ENCODE measurements around the gene ZNF438.

Gene ZNF438

GRCh38 chr10:31017534-31018355 is 13.9 kb downstream of the ZNF438 start:
- Histone ChIP-seq H3F3A (ENCODE audit: control insufficient read depth, insufficient read depth) (no peaks in the 10 kb centered on the region), H4K20me1 (ENCODE audit: control insufficient read depth, insufficient read depth, low read depth, low read length) (no peaks in the 10 kb centered on the region), H3K9me2 (replicated peaks; ENCODE audit: control insufficient read depth, low read length) (no peaks in the 10 kb centered on the region), H3K27ac (ENCODE audit: low read depth, low read length) (no peak overlapping the region), H3K27me3 (ENCODE audit: control insufficient read depth, low read length) (no peaks in the 10 kb centered on the region), H3K4me1 (ENCODE audit: control insufficient read depth, low read length) (no peaks in the 10 kb centered on the region), H3K36me3 (ENCODE audit: control insufficient read depth, low read length) (no peaks in the 10 kb centered on the region), H3K9me3 (ENCODE audit: control insufficient read depth, insufficient read depth, low read length) (no peaks in the 10 kb centered on the region), H3K79me2 (ENCODE audit: control insufficient read depth, low read length) (no peaks in the 10 kb centered on the region), H3K4me3 (ENCODE audit: low read length) (no peak overlapping the region), H3K4me2 (ENCODE audit: low read length) (no peak overlapping the region)
- TF ChIP-seq EZH2phosphoT487 (IDR thresholded peaks at IDR 0.05; ENCODE audit: borderline replicate concordance, low read length) (no peak), CTCF (IDR thresholded peaks at IDR 0.05; ENCODE audit: low read depth, low read length, poor library complexity, severe bottlenecking) (no peak)

GRCh38 chr10:31014161-31014875 is 17.3 kb downstream of the ZNF438 start:
- Histone ChIP-seq H3K9me2 (replicated peaks; ENCODE audit: control insufficient read depth, low read length) (no peaks in the 10 kb centered on the region), H3K79me2 (ENCODE audit: control insufficient read depth, low read length) (no peaks in the 10 kb centered on the region), H3K9me3 (ENCODE audit: control insufficient read depth, insufficient read depth, low read length) (no peaks in the 10 kb centered on the region), H3F3A (ENCODE audit: control insufficient read depth, insufficient read depth) (no peaks in the 10 kb centered on the region), H3K4me3 (ENCODE audit: low read length) (no peak overlapping the region), H3K27me3 (ENCODE audit: control insufficient read depth, low read length) (no peaks in the 10 kb centered on the region), H3K27ac (ENCODE audit: low read depth, low read length) (no peak overlapping the region), H3K4me1 (ENCODE audit: control insufficient read depth, low read length) (no peaks in the 10 kb centered on the region), H3K4me2 (ENCODE audit: low read length) (no peak overlapping the region), H4K20me1 (ENCODE audit: control insufficient read depth, insufficient read depth, low read depth, low read length) (no peaks in the 10 kb centered on the region), H3K36me3 (ENCODE audit: control insufficient read depth, low read length) (no peaks in the 10 kb centered on the region)
- TF ChIP-seq EZH2phosphoT487 (IDR thresholded peaks at IDR 0.05; ENCODE audit: borderline replicate concordance, low read length) (no peak), CTCF (IDR thresholded peaks at IDR 0.05; ENCODE audit: low read depth, low read length, poor library complexity, severe bottlenecking) (no peak)

GRCh38 chr10:31013331-31013730 is 18.3 kb downstream of the ZNF438 start:
- no peaks in the 10 kb centered on the region for H3F3A ChIP-seq (ENCODE audit: control insufficient read depth, insufficient read depth)
- no peaks in the 10 kb centered on the region for H3K4me1 ChIP-seq (ENCODE audit: control insufficient read depth, low read length)
- H3K27me3 ChIP-seq (ENCODE audit: control insufficient read depth, low read length): no peaks in the 10 kb centered on the region
- H3K9me2 ChIP-seq (replicated peaks; ENCODE audit: control insufficient read depth, low read length): no peaks in the 10 kb centered on the region
- no peaks in the 10 kb centered on the region for H3K79me2 ChIP-seq (ENCODE audit: control insufficient read depth, low read length)
- H3K36me3 ChIP-seq (ENCODE audit: control insufficient read depth, low read length): no peaks in the 10 kb centered on the region
- no peaks in the 10 kb centered on the region for H4K20me1 ChIP-seq (ENCODE audit: control insufficient read depth, insufficient read depth, low read depth, low read length)
- H3K4me3 ChIP-seq (ENCODE audit: low read length): no peak overlapping the region
- TF ChIP-seq CTCF (IDR thresholded peaks at IDR 0.05; ENCODE audit: low read depth, low read length, poor library complexity, severe bottlenecking) (no peak), EZH2phosphoT487 (IDR thresholded peaks at IDR 0.05; ENCODE audit: borderline replicate concordance, low read length) (no peak)
- no peaks in the 10 kb centered on the region for H3K9me3 ChIP-seq (ENCODE audit: control insufficient read depth, insufficient read depth, low read length)
- H3K4me2 ChIP-seq (ENCODE audit: low read length): no peak overlapping the region
- H3K27ac ChIP-seq (ENCODE audit: low read depth, low read length): no peak overlapping the region

Measured in DOHH2 (cell line).